SU-DHL-6 (cell line): Measurements from ENCODE around the gene SDK2.

Experiments used
- EZH2phosphoT487 ChIP-seq: fragments of 200-600 bp; sonication (generic), shearing (Covaris generic); conservative IDR thresholded peaks from 2 replicates; pipeline ENCODE4 v1.6.1; 2018; ENCODE audit warnings: mild to moderate bottlenecking, antibody characterized with exemption, low read length, moderate library complexity, mixed read lengths
- TF ChIP-seq, protein P1 (sequence below): fragments of 200-600 bp; sonication (generic); IDR thresholded peaks from one replicate; pipeline ENCODE4 v1.5.1; 2017; ENCODE audit warnings: antibody characterized with exemption, mild to moderate bottlenecking, low read length, moderate library complexity; ENCODE audit not compliant: insufficient read depth, poor library complexity, severe bottlenecking

DNA sequence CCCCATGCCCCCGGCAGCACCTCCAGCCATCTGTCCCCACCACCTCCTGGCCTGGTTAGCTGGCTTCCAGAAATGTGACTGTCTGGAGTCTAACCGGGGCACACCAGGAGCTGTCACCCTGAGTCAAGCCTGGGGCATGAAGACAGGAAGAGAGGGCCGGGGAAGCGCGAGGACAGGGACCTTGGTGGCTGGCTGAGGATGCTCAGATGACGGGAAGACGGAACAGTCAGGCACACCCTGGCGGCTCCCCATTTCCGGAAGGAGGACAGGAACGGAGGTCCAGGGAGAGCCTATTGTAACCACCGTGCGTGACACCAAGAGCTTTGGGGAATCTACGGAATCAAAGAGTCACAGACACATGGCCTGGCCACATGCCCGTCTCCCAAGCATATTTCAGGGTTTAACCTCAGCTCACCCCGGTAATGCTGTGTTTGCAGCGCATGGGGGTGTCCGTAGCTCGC lies 51.7 kb downstream of the SDK2 start:
- TF ChIP-seq, protein P1, sequence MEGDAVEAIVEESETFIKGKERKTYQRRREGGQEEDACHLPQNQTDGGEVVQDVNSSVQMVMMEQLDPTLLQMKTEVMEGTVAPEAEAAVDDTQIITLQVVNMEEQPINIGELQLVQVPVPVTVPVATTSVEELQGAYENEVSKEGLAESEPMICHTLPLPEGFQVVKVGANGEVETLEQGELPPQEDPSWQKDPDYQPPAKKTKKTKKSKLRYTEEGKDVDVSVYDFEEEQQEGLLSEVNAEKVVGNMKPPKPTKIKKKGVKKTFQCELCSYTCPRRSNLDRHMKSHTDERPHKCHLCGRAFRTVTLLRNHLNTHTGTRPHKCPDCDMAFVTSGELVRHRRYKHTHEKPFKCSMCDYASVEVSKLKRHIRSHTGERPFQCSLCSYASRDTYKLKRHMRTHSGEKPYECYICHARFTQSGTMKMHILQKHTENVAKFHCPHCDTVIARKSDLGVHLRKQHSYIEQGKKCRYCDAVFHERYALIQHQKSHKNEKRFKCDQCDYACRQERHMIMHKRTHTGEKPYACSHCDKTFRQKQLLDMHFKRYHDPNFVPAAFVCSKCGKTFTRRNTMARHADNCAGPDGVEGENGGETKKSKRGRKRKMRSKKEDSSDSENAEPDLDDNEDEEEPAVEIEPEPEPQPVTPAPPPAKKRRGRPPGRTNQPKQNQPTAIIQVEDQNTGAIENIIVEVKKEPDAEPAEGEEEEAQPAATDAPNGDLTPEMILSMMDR = no peak
- TF ChIP-seq EZH2phosphoT487 = no peak
